DMS153 (cell line): ENCODE data around the gene SRSF8.
"Not testable (repeated sequence)": the region's sequence is repeated elsewhere in the genome, so short reads cannot be mapped to it uniquely, and the experiment has no call there.

Source experiments
- DNase-seq: peaks from one replicate; lab custom pipeline; 2025; lab: John Stamatoyannopoulos, UW

The SRSF8 gene, protein sequence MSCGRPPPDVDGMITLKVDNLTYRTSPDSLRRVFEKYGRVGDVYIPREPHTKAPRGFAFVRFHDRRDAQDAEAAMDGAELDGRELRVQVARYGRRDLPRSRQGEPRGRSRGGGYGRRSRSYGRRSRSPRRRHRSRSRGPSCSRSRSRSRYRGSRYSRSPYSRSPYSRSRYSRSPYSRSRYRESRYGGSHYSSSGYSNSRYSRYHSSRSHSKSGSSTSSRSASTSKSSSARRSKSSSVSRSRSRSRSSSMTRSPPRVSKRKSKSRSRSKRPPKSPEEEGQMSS

DNA sequence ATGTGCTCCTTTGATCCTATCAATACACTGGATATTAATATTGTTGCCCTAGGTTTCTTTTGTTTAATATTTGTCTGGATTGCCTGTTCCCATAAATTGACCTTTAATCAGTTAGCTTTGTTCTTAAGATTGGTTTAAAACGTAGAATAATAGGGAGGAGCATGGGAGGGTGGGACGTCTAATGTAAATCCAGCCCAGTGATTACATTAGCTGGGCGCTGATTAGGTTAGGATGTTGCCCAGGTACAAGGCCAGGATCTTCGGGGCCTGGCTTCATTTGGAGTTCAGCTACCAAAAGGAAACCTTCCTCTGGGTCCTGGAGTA lies at the start of gene SRSF8:
Gene SRSF8, plus strand, starts transcription at position 204 of the 323 bp plus-strand sequence. CDS start 308 bp downstream, outside the sequence.
- DNase-seq, result no peak

DNA sequence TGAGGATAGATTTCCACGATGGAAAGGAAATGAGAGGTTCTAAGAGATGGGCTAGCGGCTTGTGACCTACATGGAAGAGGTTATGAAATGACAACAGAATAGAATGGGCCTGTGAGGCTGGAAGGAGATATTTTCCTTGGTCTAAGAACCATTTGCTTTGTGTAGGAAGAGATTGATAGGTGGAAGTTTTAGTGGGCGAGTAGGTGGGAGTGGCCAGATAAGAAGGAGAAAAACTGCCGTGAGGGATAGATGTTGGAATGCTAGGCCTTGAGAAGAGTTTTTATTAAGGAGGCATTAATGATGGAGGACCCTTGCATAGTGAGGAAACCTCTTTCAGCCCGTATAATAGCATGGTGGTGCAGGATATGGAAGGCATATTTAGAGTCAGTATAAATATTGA lies 45.3 kb upstream of the SRSF8 start:
- DNase-seq, result not testable (repeated sequence)

DNA sequence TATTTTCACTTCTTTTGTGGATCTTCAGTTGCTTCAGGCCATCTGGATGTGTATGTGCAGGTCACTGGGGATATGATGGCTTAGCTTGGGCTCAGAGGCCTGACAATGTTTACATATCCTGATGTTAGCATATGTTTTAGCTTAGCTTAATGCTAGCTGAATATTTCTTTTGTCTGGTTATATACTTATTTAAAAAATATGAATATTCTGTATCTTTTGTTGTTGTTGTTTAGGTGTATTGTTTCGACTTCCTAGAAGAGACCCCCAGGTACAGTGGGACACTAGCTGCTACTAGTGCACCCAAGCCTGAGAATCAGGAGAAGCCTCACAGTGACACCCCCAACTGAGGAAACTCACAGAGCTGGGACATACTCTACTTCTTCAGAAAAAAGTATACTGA lies 41.8 kb upstream of the SRSF8 start, which contains the start of gene KDM4E:
Gene KDM4E, plus strand, starts transcription at position 301 of the 400 bp plus-strand sequence. CDS start 300 bp downstream, outside the sequence.
- no peak for DNase-seq

DNA sequence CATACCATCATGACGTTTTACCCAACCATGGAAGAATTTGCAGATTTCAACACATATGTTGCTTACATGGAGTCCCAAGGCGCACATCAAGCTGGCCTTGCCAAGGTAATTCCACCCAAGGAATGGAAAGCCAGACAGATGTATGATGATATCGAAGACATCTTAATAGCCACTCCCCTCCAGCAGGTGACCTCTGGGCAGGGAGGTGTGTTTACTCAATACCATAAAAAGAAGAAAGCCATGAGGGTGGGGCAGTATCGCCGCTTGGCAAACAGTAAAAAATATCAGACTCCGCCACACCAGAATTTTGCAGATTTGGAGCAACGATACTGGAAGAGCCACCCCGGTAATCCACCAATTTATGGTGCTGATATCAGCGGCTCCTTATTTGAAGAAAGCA lies 41.1 kb upstream of the SRSF8 start:
- not testable (repeated sequence) for DNase-seq

DNA sequence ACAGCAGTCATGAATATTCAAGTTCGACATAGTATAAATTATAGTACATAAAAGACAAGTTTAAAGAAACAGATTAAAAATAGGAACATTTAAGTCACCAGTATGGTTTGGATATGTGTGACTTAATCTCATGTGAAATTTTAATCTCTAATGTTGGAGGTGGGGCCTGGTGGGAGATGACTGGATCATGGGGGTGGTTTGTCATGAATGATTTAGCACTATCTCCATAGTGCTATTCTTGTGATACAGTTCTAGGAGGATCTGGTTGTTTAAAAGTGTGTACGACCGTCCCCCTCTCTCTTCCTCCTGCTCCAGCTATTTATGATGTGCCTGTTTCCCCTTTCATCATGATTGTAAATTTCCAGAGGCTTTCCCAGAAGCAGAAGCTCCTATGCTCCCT lies 38.4 kb upstream of the SRSF8 start:
- DNase-seq, result no peak

DNA sequence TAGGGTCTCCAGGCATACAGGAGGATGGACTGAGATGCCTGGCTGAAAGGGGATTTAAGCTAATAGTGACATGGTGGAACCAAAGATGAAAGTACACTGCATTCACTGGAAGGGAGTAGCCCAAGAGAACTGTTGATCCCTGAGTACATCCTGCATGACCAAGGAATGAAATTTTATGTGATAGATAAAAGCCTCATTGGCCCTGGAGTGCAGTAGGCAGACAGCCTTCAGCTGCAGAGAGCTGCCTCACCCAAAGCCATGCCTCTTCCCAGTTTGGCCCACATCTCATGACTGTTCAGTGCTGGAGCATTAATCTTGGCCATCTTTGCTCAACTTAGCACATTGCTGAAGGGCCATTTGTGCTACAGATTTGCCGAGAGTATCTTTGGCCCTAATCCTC lies 33.7 kb upstream of the SRSF8 start:
- DNase-seq, result no peak

DNA sequence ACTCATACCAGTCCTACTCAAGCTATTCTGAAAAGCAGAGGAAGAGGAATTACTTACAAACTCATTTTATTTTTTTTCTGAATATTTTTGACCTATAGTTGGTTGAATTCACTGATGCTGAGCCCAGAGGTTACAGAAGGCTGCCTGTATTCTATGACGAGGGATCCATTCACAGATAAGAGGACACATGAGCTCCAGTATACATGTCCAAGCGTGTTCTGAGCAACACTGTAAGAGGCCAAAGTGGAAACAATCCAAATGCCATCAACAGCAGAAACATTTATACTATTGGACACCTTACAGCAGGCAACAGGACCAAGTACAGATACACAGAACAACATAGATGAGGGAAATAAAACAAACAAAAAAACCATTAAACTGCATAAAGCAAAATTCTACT lies 31.4 kb upstream of the SRSF8 start:
- DNase-seq, result peak; percentile 39

DNA sequence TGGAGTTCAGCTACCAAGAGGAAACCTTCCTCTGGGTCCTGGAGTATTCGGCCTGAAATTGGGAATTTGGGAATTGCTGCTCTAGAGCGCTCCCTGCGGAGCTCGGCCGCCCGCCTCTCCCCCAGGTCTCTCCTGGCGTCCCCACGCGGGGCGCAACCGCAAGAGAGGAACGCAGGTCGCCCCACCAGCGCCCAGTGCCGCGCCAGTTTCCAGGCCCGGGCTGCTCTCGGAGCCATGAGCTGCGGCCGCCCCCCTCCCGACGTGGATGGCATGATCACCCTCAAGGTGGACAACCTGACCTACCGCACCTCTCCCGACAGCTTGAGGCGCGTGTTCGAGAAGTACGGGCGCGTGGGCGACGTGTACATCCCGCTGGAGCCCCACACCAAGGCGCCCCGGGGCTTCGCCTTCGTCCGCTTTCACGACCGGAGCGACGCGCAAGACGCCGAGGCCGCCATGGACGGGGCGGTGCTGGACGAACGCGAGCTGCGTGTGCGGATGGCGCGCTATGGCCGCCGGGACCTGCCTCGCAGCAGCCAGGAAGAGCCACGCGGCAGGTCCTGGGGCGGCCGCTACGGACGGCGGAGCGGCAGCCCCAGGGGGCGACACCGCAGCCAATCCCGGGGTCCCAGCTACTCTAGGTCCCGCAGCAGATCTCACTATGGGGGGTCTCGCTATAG lies 29.2 kb upstream of the SRSF8 start:
- not testable (repeated sequence) for DNase-seq

DNA sequence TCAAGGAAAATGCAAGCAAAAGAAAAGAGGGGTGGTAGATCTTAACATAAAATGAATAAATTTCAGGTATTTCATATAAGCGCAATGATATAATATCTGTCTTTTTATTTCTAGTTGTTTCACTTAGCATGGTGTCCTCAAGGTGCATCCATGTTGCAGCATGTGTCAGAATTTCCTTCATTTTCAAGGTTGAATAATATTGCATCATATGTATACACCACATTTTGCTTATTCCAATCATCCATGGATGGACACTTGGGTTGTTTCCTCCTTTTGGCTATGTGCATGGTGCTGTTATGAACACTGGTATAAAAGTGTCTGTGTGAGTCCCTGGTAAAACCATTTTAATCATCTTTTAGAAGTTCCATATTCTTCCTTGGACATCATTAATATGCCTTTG lies 24.5 kb upstream of the SRSF8 start:
- no peak for DNase-seq

DNA sequence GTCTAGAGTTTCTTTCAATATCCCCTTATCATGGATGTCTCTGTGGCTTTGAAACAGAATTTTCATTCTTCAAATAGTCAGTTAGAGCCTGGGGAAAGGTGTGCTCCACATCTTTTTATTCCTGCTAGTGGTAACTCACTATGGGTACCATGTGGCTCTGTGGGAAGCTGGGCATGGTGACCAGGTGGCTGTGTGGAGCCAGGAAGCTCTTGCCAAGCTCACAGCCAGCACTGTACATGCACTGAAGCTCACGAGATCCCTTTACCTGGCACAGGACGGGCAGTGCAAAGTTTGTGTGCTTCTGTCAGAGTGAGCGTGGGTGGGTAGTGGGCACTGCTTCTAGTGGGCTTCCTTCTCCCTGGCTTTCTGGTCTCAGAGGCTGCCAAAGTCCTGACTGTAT lies 23.8 kb upstream of the SRSF8 start:
- DNase-seq, result no peak

DNA sequence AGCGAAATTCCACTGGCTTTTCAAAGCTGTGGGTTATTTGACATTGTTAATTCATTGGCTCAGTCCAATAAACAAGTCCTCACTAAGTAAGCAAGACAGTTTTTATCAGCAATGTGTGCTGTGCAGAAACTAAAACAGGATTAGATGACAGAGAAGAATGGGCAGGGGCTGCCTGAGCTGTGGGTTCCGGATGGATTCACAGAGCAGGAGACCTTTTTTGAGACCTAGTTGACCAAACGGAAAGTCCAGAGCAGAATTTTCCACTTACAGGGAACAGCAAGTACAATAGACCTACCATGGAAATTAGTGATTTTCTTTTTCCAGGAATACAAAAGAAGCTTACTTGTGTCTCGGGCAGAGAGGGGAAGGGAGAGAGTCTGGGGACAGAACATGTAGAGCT lies 22.7 kb upstream of the SRSF8 start:
- DNase-seq, result no peak

DNA sequence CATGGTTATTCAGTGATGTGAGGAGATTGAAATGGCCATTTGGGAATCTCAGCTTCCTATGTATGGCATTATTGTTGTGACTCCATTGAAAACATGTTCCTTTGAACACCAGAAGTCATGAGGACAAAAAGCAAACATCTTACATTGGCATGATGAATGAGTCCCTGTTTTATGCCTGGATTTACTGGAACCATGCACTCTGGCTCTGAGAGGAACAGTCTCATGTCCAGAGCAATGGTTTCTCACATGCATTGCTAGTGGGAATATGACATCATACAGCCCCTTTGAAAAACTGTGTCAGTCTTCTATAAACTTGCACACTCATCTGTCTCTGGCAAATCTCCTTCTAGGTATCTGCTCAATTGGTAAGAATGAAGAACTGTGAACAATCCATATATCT lies 20.9 kb upstream of the SRSF8 start:
- DNase-seq, result no peak

DNA sequence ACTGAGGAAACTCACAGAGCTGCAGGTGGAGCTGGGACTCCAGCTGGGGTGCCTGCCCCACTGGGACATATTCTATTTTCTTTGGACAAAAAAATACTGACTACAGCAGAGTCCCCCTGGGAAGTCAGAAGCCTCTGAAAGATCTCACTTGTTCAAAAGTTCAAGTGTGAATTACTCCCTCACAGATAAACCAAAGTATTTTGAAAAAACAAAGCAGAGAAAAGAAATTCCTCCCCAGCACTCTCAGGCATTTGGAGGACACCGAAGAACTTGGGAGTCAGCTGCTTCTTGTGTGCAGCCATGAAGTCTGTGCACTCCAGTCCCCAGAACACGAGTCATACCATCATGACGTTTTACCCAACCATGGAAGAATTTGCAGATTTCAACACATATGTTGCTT lies 17.6 kb upstream of the SRSF8 start, which contains the start of gene KDM4F:
Gene KDM4F, plus strand, starts transcription at position 301 of the 400 bp plus-strand sequence.
- DNase-seq, result not testable (repeated sequence)

DNA sequence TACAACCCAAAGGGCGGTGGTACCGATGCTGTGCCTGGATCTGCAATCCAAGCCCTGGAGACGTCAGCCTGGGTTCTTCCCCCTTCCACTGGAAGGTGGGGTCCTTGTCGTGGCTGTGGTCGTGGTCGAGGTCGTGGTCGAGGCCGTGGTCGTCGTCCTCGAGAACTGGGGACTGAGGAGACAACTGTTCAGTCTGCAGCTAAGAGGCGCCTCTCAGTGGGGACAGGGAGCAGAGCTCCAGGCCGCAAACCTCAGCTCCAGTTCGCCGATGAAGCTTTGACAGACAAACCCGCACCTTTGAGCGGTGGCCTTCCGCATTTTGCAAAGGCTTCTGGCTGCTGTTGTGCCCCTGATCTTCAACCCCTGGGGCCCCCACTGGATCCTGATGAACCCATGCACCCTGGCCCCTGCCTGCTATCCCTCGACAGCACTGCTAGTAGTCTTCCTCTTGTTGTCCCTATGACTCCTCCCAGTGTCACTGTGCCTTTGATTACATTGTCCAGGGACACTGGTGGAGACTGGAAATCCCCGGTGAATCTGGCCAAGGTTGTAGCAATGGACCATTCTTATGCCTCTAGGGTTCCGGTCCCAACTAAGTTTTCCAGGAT lies 16.0 kb upstream of the SRSF8 start:
- DNase-seq, result no peak

DNA sequence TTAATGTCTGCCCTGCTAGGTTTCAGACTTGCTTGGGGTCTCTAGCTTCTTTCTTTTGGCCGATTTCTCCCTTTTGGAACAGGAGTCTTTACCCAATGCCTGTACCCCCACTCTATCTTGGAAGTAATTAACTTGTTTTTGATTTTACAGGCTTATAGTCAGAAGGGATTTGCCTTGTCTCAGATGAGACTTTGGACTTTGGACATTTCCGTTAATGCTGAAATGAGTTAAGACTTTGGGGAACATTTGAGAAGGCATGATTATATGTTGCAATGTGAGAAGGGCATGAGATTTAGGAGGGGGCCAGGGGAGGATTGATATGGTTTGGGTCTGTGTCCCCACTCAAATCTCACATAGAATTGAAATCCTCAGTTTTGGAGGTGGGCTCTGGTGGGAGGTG lies 12.4 kb upstream of the SRSF8 start:
- DNase-seq, result no peak

DNA sequence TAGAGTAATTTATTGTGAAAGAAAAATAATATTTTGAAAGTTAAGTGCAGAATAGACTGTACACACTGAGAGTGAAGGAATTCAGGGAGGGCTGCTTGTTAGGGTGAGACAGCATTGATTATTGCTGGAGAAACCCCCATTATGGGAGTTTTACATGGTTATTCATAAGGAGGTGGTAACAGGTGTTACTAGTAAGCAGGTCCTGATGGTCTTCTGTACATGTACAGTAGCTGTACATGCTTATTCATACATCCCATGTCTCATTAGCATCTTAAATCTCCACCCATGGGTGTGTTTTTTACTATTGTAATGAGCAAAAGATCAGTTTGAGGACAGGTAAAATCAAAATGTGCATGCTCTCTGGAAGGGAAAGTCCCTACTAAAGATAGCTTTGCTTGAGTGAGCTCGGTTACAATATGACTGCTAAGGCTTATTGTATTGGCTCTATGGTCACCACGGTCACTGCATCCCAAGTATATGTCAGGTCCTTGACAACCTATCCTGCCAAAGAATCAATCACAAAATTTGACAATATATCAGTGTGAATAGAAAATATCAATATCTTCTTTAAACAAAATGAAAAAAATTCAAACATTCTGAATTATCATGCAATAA lies 11.3 kb upstream of the SRSF8 start:
- no peak for DNase-seq

DNA sequence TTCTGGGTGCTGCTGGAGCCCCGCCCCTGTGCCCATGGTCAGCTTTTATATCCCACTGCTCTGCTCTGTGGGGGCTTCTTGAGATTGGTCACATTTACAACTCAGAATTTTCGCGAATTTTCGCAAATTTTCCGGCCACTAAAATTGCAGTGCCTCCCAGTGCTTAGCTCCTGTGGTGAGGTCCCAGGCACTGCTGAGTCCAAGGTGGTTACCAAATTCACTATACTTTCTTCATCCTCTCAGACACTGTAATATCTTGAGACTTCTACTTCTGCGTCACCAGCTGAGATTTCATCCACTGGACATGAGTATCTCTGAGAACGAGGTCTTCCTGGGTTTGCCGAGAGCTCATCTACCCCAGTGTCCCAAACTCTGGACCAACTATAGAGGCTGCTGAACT lies 8.8 kb upstream of the SRSF8 start:
- DNase-seq, result no peak

DNA sequence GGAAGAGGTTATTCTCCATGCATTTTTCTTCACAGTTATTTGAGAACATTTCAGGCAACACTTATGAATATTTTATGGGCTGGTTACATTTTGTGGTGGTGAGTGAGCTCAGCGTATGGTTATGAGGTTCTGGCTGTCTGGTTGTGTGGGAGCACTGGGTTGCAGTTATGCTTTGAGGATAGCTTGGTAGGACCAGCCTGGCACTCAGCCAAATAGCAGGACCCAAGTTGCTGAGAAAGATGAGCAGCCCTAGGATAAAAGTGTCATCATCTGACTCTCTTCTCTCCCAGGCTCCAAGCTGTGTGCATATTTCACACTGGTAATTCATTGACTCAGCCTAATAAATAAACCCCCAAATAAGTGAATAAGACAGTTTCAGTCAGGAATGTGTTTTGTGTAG lies 8.1 kb upstream of the SRSF8 start:
- DNase-seq, result no peak

DNA sequence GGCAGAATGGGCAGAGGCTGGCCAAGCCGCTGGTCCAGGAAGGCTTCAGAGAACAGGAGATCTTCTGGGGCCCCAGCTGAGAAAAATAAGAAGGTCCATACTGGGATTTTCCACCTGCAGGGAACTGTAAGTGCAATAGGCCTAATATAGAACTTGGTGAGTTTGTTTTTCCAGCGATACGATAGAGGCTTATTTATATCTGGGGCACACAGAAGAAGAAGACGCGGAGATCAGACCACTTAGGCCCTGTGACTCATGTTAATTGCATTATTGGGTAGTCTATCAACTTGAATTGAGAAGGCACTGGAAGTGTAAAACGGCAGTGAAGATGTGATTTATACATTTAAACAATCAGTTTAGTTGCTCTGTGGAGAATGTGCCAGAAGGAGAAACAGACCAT lies 7.7 kb upstream of the SRSF8 start:
- DNase-seq, result no peak

DNA sequence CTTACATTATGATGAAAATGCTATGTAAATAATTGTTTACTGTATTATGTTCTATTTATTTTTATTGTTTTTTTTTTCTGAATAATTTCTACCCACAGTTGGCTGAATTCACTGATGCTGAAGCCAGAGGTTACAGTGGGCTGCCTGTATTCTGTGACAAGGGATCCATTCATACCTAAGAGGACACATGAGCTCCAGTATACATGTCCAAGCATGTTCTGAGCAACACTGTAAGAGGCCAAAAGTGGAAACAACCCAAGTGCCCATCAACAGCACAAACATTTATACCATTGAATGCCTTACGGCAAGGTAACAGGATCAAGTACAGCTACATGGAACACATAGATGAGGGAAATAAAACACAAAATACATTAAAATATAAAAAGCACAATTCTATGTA lies 1.4 kb upstream of the SRSF8 start:
- DNase-seq, result peak; percentile 61

DNA sequence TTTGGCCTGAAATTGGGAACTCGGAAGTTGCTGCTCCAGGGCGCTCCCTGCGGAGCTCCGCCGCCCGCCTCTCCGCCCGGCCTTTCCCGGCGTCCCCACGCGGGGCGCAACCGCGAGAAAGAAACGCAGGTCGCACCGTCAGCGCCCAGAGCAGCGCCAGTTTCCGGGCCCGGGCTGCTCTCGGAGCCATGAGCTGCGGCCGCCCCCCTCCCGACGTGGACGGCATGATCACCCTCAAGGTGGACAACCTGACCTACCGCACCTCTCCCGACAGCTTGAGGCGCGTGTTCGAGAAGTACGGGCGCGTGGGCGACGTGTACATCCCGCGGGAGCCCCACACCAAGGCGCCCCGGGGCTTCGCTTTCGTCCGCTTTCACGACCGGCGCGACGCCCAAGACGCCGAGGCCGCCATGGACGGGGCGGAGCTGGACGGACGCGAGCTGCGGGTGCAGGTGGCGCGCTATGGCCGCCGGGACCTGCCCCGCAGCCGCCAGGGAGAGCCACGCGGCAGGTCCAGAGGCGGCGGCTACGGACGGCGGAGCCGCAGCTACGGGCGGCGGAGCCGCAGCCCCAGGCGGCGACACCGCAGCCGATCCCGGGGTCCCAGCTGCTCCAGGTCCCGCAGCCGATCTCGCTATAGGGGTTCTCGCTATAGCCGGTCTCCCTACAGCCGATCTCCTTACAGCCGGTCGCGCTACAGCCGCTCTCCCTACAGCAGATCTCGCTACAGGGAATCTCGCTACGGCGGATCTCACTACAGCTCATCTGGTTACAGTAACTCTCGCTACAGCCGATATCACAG lies 521 bp downstream of the SRSF8 start:
- DNase-seq, result peak; percentile 55

DNA sequence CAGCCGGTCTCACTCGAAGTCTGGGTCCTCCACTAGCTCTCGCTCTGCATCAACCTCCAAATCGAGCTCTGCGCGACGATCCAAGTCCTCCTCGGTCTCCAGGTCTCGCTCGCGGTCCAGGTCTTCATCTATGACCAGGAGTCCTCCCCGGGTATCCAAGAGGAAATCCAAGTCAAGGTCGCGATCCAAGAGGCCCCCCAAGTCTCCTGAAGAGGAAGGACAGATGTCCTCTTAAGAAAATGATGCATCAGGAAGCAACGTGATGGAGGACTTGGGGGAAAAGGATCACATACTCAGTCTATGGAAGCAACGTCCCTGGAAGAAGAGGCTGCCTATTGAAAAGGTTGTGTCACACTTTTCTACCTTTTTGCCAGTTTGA lies 1.1 kb downstream of the SRSF8 start:
- DNase-seq, result no peak
